ENCODE data around the gene BCL2L1.

BCL2L1 gene

GRCh38 chr20:31708736-31709534, 13.7 kb downstream of the BCL2L1 start:
- DNase-seq (ENCODE audit: low read depth in 2 of 2) = no peak

DNA sequence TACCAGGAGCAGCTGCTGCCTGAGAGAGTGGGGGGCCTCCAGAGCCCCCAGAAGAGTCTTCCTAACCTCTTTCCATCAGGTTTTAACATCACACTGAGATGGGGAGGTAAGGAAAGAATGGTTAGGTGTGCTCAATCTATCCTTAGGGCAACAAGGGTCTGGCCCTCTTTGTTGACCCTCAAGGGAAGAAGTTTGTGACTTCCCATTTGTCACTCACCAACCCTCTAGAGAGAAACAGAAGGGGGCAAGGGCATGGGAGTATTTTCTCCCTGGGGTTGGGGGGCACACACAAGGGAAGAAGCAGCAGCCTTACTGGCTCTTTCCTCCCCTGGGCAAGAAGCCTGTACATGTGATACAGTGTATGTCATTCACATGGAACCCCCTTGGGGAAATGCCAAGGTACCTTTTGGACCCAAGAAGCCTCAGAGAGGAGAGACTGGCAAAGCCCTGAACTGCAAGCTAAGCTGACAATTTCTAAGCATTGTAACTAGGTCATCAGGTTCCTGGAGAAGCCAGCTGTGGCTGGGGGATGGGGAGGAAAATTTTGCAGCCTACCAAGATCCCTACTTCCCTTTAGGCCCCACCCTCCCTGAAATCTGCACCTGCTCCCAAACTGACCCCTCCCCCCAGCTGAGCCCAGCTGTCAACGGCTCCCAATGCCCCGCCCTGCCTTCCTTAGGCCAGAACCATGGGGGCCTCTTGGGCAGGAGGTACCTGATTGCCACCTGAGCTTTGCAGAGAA, 14.5 kb downstream of the BCL2L1 start:
- no peak for DNase-seq (ENCODE audit: low read depth in 2 of 2)

- DNase-seq (ENCODE audit: low read depth in 2 of 2) = no peak
Observed at GRCh38 chr20:31707258-31707615, 15.4 kb downstream of the BCL2L1 start.

GRCh38 chr20:31706607-31707257, 15.9 kb downstream of the BCL2L1 start:
- no peak for DNase-seq (ENCODE audit: low read depth in 2 of 2)

GRCh38 chr20:31705598-31706597, 16.8 kb downstream of the BCL2L1 start:
- DNase-seq (ENCODE audit: low read depth in 2 of 2) = no peak

DNA sequence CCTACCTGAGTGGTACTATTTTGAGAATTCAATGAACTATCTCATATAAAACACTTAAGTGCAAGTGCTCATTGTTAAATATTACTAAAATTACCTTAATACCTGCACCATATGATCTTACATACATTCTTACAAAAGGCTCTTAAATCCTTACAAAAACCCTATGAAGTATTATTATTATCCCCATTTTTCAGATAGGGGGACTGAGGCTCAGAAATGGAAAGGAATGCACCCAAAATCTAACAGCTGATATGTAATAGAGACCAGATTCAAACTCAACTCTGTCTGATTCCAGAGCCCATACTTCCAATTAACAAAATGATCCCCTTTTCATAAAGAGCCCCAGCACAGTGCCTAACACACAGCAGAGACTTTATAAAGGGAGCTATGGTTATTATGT, 17.5 kb downstream of the BCL2L1 start:
- no peak for DNase-seq (ENCODE audit: low read depth in 2 of 2)

DNA sequence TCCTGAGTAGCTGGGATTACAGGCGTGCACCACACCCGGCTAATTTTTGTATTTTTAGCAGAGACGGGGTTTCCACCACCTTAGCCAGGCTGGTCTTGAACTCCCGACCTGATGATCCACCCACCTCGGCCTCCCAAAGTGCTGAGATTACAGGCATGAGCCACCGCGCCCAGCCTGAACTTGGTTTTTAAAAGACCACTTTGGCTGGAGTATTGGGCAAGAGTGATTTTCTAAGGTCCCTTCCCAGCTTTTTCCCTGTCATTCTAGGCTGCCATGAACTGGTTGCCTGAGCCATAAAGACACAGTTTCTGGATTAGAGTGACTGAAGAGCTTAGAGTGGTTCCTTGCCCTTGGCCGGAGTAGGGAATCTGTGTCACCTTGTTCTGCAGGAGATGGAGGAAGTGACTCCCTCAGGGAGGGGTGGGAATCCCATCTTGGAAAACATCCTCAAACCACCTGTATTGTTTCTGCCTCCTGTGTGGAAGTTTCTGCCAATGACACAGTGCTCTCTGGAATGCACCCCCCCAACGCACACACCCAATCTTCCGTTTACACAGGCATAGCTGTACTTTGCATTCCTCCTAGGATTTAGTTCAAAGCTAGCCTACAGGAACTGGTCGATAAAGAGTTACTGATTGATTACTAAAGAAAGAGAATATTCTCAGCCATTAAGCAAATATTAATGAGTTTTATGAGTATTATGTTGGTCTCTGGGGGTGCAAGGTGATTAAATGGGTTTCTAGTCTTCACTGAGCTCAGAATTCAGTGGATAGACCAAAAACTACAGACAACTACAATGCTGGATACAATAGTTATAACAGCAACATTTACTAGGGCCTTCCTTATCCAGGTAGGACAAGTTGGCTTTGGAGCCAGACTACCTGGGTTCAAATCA, 18.2 kb downstream of the BCL2L1 start:
- DNase-seq (ENCODE audit: low read depth in 2 of 2) = no peak

GRCh38 chr20:31701591-31701990, 21.1 kb downstream of the BCL2L1 start:
- no peak for DNase-seq (ENCODE audit: low read depth in 2 of 2)

- no peak for DNase-seq (ENCODE audit: low read depth in 2 of 2)
Observed at GRCh38 chr20:31700747-31701146, 21.9 kb downstream of the BCL2L1 start.

- no peak for DNase-seq (ENCODE audit: low read depth in 2 of 2)
Observed at GRCh38 chr20:31699801-31700728, 22.6 kb downstream of the BCL2L1 start.

DNA sequence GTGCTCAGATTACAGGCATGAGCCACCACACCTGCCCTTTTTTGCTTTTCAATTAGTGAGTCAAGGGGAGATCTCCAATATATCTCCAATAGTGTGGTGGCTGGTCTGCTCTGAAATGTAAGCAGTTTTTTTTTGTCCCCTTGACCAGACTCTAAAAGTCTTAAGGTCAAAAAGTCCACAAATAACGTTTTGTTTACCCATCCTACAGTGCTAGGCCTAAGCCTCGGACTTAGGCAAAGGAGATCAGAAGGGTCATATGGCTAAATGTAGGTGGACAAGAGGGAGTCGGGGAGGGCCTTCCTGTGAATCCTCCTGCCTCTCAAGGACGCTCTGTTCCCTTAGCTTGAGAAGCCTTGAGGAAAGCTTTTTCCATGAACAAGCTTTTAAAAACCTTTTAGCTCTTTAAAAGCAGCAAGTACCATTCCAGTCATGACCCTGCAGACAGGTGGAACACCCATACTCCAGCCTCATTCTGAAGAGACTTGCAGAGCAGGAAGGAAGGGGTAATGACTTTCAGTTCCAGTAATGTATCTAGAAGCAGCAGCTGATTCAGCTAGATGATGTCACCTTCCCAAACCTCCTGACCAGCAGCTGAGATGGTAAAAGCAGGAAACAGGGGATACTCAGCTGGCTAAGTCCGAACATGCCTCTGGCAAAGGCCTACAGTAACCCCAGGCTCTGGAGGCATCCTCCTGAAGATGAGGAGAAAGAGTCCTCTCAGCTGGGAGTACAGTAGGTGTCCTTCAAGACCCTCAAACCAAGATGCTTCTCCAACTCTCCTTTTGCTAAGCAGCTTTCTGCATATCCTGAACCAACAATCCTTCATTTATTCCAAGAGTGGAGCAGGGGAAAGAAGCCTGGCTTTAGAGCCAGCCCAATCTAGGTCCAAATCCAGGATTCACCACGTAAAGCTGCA, 23.6 kb downstream of the BCL2L1 start:
- no peak for DNase-seq (ENCODE audit: low read depth in 2 of 2)

- no peak for DNase-seq (ENCODE audit: low read depth in 2 of 2)
Observed at GRCh38 chr20:31698243-31698802, 24.3 kb downstream of the BCL2L1 start.

DNA sequence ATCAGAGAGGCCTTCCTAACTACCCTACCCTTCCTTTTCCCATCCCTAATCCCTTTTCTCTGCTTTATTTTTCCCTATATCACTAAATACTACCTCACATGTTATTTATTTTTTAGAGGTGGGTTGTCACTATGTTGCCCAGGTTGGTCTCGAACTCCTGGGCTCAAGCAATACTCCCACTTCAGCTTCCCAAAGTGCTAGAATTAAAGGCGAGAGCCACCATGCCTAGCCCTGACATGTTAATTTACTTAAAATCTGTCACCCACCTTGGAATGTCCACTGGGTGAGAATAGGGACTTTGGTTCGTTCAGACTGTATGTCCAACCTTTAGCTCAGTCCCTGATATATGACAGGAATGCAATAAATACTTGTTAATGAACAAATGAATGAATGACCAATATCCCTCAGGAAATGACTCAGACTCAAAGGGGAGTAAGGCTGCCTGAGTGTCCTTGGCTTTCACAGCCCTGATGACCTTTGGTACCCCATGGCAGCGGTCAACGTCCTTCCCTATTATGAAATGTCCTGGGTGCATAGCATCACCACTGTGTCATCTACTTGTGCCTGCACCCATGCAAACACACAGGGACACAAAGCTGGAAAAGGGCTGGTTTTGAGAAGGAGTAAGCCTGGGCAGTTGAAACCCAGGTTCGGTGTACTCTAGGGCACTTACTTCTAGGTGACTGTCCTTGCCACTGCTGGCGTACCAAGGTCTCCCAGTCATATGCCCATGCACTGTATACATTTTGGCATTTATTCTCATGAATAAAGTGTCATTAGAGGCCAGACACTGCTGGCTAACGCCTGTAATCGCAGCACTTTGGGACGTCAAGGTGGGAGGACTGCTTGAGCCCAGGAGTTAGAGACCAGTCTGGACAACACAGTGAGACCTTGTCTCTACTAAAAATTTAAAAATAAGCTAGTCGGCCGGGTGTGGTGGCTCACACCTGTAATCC, 26.5 kb downstream of the BCL2L1 start:
- DNase-seq (ENCODE audit: low read depth in 2 of 2) = no peak

DNA sequence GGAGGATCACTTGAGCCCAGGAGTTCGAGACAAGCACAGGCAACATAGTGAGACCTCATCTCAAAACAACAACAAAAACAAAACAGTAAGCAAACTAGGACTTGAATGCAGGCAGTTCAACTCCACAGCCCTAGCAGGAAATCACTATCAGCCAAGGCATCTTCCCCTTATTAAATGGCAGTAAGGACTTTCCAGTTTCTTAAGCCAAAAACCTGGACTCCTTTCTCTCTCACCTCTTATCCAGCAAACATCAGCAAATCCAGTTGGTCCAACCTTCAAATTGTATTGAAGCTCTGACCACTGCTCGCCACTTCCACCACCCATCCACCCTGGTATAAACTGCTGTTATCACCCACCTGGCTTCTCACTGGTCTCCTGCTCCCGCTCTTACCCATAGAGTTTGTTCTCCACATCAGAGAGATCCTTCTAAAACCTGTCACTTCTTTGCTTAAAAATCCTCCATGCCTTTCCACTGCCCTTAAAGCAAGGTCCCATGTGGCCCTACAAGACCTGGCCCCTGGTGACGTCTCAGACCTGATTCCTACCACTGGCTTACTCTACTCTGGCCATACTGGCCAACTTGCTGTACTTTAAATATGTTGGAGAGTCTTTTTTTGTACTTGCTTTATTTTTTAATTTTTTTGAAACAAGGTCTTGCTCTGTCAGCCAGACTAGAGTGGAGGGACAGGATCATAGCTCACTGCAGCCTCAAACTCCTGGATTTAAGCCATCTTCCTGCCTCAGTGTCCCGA, 27.6 kb downstream of the BCL2L1 start:
- no peak for DNase-seq (ENCODE audit: low read depth in 2 of 2)

- DNase-seq (ENCODE audit: low read depth in 2 of 2) = no peak
Observed at GRCh38 chr20:31693987-31694661, 28.5 kb downstream of the BCL2L1 start.

- DNase-seq (ENCODE audit: low read depth in 2 of 2) = no peak
Observed at GRCh38 chr20:31693402-31693801, 29.3 kb downstream of the BCL2L1 start.
